HG02798 (cell line): Measurements from ENCODE around the gene SLC38A10.

Experiments
- ATAC-seq: cut with Tn5 transposase; IDR thresholded peaks from one replicate; pipeline ENCODE4 v1.9.1; 2021; ENCODE audit warnings: mild to moderate bottlenecking; ENCODE audit not compliant: unreplicated experiment, poor library complexity

The SLC38A10 gene

DNA sequence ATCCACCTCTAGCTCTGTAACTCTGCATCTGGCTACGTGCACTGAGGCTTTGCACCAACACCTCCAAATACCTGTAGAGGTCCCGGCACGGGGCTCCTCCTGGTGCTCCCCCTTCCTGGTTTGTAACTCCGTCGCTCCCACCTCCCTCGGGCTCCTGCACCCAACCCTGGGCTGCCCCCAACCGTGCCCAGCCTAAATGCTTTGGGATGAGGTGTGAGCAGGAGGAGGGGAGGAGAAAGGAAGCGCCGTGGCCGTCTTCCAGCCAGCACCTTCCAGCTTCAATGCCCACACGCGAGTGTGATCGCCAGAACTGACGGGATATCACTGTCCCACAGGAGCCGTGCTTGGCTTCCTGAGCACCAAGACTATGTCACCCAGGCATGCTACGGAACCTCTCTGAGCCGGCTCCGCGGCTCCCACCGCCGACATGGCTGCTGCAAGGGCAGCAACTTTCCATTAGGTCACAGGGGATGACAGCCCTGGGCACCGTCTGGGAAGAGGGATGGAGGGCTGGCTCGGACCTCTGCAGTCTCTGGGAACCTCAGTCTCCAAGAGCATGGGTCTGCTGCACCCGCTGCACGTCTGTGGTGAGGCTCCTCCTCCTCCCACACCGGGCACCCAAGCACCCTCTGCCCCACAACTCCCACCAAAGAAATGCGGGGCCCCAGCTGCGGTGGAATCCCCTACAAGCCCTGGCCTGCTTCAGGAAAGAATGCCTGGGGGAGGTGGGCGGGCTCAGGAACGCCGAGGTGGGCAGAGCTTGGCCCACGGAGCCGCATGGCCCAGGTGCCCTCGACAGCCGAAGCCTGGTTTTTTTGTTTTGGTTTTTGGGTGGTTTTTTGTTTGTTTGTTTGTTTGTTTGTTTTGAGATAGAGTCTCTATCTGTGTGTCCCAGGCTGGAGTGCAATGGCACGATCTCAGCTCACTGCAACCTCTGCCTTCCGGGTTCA is 6.4 kb upstream of the SLC38A10 start:
- no peak for ATAC-seq

- no peak for ATAC-seq
Observed at GRCh38 chr17:81300586-81301155, 5.6 kb upstream of the SLC38A10 start.

GRCh38 chr17:81299846-81300585 is 4.9 kb upstream of the SLC38A10 start:
- no peak for ATAC-seq

DNA sequence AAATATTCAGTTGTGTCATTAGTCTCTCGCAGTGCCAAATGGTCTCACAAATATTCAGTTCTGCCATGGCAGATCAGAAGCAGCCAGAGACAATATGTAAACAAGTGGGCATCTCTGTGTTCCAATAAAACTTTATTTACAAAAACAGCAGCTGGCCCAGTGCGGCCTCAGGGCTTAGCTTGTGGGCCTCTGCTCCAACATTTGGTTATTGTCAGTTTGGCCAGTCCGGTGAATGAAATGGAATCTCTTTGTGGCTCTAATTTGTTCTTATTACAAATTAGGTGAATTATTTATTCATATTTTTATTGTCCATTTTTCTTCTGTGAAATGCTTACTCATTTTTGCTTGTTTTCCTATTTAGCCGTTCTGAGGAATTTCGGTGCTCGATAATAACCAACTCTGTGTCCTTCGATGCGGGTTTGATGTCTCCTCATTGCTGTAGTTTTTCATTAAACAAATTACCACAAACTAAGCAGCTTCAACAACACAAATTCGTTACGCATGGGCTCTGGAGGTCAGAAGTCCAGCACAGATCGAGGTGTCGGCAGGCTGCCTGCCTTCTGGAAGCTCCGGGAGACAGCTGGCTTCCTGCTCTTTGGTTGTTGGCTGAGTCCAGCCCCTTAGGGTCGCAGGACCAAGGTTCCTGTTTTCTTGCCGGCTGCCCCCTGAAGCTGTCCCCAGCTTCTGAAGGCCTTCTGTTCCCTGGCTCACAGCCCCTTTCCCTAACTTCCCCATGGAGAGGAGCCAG is 4.1 kb upstream of the SLC38A10 start:
- no peak for ATAC-seq

DNA sequence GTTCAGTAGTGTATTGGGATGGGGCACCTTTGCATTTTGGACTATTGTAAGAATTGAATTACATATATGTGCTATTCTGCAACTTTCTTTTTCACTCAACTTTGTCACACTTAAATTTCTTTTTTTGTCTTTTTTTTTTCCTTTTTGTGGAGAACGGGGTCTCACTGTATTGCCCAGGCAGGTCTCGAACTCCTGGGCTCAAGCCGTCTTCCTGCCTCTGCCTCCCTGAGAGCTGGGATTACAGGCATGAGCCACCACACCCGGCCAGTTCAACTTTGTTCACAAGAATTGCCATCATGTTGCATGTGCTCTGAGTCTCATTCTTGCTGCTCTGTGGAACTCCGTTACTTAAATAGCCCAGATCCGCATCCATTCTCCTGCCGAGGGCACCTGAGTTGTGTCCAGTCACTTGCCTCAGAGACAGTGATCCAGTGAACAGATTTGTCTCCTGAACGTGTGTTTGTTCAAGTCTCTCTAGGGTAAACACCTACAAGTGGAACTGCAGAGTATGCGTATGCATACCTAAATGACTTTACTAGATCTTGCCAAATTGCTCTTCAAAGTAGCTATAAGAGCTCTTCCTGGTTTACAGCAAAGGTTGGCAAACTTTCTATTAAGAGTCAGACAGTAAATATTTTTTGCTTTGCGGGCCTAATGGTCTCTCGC is 3.4 kb upstream of the SLC38A10 start:
- ATAC-seq, result no peak

GRCh38 chr17:81295676-81296381 is 722 bp upstream of the SLC38A10 start:
- ATAC-seq, result peak; percentile 9

DNA sequence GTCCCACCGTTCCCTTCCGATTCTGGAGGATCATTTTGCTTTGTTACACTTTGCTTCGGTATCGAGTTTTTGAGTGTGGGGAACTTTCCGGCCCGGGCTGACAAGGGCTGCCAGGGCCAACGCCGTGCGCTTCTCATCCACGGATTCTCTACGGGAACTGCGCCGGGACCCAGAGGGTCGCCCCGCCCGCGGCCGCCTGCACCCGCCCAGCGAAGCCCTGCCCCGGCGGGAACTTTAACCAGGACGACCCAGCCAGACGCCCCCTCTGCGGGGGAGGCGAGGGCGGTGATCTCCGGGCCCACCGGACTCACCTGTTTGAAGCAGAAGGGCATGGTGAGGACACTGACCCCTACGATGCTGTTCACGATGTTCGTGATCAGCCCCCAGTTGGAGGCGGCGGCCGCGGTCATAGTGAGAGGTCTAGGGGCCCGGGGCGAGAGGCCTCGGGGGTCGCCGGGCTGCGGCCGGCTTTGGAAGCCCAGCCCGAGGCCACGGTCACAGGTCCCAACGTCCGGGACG is 536 bp downstream of the SLC38A10 start:
- peak; percentile 11 for ATAC-seq

DNA sequence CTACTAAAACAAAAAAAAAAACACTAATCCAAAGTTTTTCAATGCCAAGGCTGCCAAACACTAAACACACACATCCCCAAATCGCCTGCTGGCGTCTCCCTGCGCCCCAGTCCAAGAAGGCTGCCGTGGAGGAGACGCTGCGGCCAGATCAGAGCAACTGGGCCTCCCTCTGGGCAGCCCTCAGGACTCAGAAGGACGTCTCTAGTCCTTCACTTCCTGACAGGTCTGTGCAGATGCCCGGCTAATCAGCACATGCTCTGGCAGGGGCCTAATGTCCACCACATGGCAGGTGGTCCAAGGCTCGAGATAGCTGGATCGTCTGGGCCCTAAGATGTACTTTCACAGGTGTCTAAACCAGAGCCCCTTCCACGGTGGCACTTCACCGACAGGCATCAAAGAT is 2.7 kb downstream of the SLC38A10 start:
- ATAC-seq, result no peak

GRCh38 chr17:81291662-81292061 is 3.4 kb downstream of the SLC38A10 start:
- ATAC-seq, result no peak

- ATAC-seq, result no peak
Observed at GRCh38 chr17:81290230-81290629, 4.9 kb downstream of the SLC38A10 start.

GRCh38 chr17:81289627-81290026 is 5.5 kb downstream of the SLC38A10 start:
- ATAC-seq, result no peak

GRCh38 chr17:81288715-81289114 is 6.4 kb downstream of the SLC38A10 start:
- ATAC-seq, result no peak

DNA sequence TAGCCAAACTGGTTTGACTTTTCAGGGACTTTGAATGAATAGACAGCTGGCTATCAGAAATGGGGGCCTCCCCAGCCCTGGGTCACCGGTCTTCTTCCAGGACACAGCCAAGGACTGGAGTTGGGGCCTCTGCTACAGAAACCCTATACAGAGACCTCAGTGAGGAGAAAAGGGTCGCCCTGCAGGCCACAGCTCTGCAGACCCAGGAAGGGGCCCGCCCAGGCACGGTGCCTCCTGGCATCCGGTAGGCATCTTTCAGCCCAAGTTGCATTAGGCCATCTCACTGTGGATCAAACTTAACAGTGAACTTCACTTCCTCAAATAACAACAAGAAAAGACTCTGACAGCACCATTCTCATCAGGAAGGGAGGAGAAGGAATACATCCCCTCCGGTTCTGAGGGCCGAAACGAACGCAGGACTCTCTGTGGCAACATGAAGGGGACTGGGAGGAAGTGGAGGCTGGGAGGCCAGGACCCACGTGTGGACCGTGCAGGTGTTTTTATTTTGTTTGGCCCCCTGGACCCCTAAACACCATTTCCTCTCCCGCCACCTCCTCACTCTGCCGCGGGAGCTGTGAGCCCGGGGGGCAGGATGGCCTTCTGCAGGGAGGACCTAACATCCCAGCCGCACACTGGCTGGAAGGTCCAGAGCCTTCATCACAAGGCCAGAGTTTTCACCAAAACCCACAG is 7.2 kb downstream of the SLC38A10 start:
- no peak for ATAC-seq

DNA sequence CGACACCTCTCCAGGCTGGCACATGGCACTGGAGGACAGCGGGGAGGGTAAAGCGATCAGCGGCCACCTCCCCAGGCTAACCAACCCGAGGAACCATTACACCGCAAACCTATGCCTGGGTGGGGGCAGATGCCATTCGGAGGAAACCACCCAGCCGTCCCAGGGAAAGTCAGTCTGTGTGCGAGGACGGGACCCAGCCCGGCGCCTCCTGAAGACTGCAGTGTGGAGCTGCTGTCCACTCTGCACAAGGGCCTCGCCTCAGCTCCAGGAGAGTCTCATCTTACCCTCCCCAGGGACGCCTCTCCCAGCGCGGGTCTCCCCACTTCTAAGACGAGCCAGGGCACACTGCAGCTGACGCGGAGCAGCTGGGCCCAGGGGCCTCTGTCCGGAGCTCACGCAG is 8.0 kb downstream of the SLC38A10 start:
- no peak for ATAC-seq

DNA sequence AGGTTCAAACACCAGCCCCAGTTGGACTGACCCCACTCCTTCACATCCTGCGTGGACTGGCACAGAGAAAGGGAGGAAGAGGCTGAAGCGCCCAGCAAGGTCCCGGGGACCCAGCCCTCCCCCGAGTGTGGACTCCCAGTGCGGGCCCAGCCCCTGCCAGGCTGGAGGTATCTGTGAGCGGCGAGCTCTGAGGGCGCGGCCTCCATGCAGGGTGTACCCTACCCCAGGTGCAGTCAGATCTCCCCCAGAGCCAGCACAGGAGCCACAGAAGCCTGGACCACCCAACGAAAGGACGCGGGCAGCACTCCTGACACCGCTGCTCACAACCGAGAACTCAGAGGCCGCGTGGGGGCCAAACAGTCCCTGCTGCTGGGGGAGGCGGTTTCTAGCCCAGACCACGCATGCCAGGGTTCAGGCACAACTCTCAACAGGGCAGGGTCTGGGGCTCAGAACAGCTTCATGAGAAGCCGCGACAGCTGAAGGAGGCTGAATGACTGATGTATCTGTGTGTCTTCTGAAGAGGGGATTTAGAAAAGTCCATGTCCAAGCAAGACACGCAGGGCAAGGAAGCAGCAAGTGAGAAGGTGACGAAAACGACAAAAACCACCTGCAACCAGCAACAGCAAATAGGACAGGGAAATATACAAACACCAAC is 8.5 kb downstream of the SLC38A10 start:
- ATAC-seq, result no peak

DNA sequence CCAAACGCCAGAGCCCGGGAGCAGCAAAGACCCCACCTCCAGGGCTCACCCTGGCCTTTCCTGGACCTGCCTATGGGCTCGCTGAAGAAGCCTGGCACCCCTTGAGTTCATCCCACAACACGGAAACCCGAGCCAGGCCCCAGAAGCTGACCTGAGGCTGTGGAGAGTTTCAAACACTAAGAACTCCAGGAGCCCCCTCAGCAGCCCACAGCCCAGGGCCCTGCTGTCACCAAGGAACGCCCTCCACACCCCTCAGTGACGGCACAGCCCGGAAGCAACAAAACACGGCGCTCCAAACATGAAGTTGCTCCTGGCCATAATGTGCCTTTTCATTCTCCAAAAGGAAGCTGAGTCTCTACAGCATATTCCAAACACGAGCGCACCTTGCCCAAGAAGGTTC is 9.2 kb downstream of the SLC38A10 start:
- ATAC-seq, result no peak

DNA sequence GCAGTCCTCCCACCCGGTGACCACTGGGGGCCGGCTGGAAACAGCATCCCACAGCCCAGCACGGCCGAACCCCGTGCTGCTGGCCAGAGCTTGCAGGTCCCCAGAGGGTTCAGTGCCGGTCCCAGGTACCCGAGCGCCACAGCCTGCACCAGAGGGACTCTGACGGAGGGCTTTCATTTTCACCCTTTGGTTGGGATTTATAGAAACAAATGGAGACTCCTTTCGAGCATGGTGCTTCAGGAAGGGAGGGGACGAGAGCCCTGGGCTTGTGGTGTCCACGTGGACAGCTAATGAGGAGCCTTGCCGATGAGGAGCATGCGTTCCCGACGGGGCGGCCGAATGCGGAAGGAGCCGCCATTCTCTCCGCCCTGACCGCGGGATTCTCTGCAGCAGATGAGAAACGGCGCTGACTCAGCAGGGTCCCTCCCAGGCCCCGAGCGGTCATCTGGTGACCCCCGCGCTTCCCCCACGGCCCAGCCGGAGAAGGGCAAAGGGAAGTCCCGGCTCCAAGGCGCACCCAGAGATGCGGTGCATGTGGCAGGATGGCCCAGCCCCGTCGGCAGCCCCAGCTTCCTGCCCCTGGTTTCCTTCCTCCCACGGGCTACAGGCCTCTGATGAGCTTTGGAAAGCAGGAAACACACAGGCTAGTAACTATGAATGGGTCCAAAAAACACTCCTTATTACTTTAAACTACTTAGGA is 9.8 kb downstream of the SLC38A10 start:
- no peak for ATAC-seq
